Measurements from ENCODE around the gene RTN4RL2. TPM values are rescaled to one million over a fixed set of nuclear protein-coding genes. Genes with fewer than 3 reads are reported as not detected.

The RTN4RL2 gene
- total RNA-seq, 1 experiment from 2014 or later = 7.0 TPM

DNA sequence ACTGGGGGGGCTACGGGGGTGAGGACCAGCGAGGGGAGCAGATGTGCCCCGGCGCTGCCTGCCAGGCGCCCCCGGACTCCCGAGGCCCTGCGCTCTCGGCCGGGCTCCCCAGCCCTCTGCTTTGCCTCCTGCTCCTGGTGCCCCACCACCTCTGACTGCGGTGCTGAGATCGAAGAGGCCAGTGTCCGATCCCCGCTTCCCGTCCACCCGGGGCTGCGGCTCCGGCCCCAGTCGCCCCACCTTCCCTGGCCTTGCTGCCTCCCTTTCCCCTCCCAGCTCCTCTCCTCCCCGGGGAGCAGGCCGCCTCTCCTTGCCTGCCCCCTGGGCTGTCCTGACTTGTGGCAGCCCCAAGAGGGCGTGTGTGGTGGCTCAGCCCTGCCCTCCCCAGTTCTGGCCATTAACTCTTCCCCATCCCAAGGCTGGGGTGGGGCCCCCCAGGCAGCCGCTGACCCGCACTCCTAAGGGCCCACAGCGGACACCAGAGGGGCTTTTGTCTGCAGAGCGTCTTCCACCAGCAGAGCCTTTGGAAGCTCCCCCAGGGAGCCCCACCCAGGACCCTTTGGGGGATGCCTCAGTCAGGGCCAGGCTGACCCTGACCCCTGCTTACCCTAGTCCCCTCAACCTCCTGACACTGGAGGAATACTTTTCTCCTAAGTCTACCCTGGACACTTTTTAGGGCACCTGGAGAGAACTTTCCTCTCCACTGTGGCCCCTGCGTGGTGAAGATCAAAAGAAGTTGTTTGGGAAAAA, 16.6 kb downstream of the RTN4RL2 start:
- Histone ChIP-seq H4K8ac (replicated peaks; ENCODE audit: insufficient read length, low read depth, low read length) (no peak overlapping the region), H3K27ac (ENCODE audit: insufficient read length, low read depth, low read length) (no peak overlapping the region), H4K5ac (ENCODE audit: insufficient read length, low read depth, low read length) (no peak overlapping the region), H3K23me2 (ENCODE audit: insufficient read length, low read depth, low read length, poor library complexity, severe bottlenecking) (peaks cover 8% of the 10 kb centered on the region), H3K14ac (ENCODE audit: insufficient read depth, low read length) (no peak overlapping the region; the same call in 1 of the 2 replicates), H2BK120ac (ENCODE audit: low read depth, low read length, poor library complexity, severe bottlenecking) (no peak overlapping the region), H3K56ac (ENCODE audit: insufficient read length, low read depth, low read length) (no peak overlapping the region), H3K9ac (ENCODE audit: extremely low read depth, insufficient read length, low read length) (no peak overlapping the region), H2BK15ac (ENCODE audit: low read depth, low read length) (no peak overlapping the region), H2BK12ac (ENCODE audit: insufficient read length, low read depth, low read length) (no peak overlapping the region), H2BK5ac (ENCODE audit: insufficient read length, low read length) (no peak overlapping the region), H4K91ac (ENCODE audit: insufficient read length, low read depth, low read length) (no peak overlapping the region), H3K79me2 (ENCODE audit: insufficient read depth, low read length) (no peaks in the 10 kb centered on the region), H4K20me1 (ENCODE audit: control insufficient read depth, insufficient read depth, insufficient read length) (no peaks in the 10 kb centered on the region), H3K4ac (ENCODE audit: low read depth, low read length) (no peak overlapping the region), H3K27me3 (ENCODE audit: insufficient read depth, low read length) (peaks cover 6% of the 10 kb centered on the region; the same call in 1 of the 2 replicates), H2BK20ac (ENCODE audit: low read depth, low read length, poor library complexity, severe bottlenecking) (no peak overlapping the region), H3K79me1 (ENCODE audit: insufficient read depth, low read depth, low read length, poor library complexity, severe bottlenecking) (no peaks in the 10 kb centered on the region), H2AK5ac (ENCODE audit: insufficient read length, low read length) (no peak overlapping the region), H3K4me2 (ENCODE audit: insufficient read depth, insufficient read length, low read length) (peak overlapping the region; percentile 4), H3K18ac (ENCODE audit: insufficient read length, low read depth, low read length) (no peak overlapping the region), H3K23ac (ENCODE audit: insufficient read length, low read depth, low read length) (no peak overlapping the region), H3K9me3 (ENCODE audit: control insufficient read depth, low read depth, low read length) (no peaks in the 10 kb centered on the region), H3T11ph (ENCODE audit: low read length) (no peak overlapping the region), H3K4me1 (ENCODE audit: insufficient read depth, low read length) (peaks cover 2% of the 10 kb centered on the region; the same call in 1 of the 2 replicates), H2AFZ (ENCODE audit: low read length) (no peak overlapping the region)
- Mint-ChIP-seq H3K36me3 (ENCODE audit: insufficient read depth in 1 of 3, low read depth in 3 of 3) (peaks cover 0 to 3% (median 2%) of the 10 kb centered on the region in 3 experiments; a peak in 1 of 7 replicates), H3K9me3 (no peaks in the 10 kb centered on the region; a peak in 2 of 5 replicates), H3K4me3 (peak overlapping the region; percentile 66 to 68), H3K27ac (no peak overlapping the region), H3K4me1 (peaks cover 30 to 67% of the 10 kb centered on the region in 2 experiments), H3K27me3 (ENCODE audit: low read depth) (peaks cover 81% of the 10 kb centered on the region)
- no CpG with 5 or more reads among the region's 27 CpGs for WGBS (ENCODE audit: extremely low coverage, insufficient read length, low lambda C conversion rate)
- peak; percentile 64 for DNase-seq
- TF ChIP-seq, protein P1, sequence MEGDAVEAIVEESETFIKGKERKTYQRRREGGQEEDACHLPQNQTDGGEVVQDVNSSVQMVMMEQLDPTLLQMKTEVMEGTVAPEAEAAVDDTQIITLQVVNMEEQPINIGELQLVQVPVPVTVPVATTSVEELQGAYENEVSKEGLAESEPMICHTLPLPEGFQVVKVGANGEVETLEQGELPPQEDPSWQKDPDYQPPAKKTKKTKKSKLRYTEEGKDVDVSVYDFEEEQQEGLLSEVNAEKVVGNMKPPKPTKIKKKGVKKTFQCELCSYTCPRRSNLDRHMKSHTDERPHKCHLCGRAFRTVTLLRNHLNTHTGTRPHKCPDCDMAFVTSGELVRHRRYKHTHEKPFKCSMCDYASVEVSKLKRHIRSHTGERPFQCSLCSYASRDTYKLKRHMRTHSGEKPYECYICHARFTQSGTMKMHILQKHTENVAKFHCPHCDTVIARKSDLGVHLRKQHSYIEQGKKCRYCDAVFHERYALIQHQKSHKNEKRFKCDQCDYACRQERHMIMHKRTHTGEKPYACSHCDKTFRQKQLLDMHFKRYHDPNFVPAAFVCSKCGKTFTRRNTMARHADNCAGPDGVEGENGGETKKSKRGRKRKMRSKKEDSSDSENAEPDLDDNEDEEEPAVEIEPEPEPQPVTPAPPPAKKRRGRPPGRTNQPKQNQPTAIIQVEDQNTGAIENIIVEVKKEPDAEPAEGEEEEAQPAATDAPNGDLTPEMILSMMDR (conservative IDR thresholded peaks at IDR 0.05) = peak; percentile 62
